ENCODE results near the gene EVL. TPM values are rescaled to one million over a fixed set of nuclear protein-coding genes. Genes with fewer than 3 reads are reported as not detected.
A peak's percentile ranks its signal among the peaks of the same experiment; 100 is the strongest.
"Not testable (repeated sequence)": the region's sequence is repeated elsewhere in the genome, so short reads cannot be mapped to it uniquely, and the experiment has no call there.

The EVL gene
- total RNA-seq, 4 donors from 2014 or later = 24.2 to 40.1 (median 29.8) TPM

DNA sequence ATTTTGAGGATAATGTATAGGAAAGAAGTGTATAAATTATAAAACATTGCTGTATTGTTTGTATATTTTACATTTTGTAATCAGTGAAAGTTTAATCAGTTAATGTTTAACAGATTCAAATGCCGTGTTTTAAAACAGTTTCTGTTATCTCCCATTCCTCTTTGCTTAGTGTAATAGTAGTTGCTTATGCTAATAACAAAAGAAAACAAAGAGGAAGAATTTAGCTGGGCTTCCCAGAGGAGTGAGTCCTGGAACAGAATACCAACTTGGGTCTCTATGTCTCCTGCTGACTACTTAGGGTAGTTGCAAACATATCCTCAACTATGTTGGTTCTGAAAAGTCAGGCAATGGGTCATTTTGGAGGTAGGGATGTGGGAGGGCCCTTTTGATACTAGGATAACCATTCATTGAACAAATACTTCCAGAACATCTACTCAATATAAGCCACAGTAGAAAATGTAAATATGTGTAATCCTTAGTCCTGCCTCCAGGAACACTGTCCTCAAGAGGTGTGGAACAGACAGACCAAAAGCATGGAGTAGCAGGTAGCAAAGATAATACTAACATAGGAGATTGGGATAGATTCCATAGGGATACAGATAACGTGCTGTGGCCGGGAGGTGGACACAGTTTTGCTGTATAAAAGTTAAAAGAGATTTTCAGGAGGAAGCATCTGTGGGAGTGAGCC lies 36.1 kb upstream of the EVL start:
- 90% methylated on average over 3 of the region's 3 CpGs for WGBS, 2 donors
- Histone ChIP-seq H3K4me1 (peaks cover 21 to 23% of the 10 kb centered on the region in 2 donors), H3K27ac (no peak overlapping the region), H3K9me3 (no peaks in the 10 kb centered on the region), H3K36me3 (no peaks in the 10 kb centered on the region), H3K4me3 (replicated peaks in 1 of 3) (no peak overlapping the region), H3K27me3 (no peaks in the 10 kb centered on the region)
- no peak for DNase-seq
- intact Hi-C loops (cut with DNase I) = no loop called here
- TF ChIP-seq, protein P1, sequence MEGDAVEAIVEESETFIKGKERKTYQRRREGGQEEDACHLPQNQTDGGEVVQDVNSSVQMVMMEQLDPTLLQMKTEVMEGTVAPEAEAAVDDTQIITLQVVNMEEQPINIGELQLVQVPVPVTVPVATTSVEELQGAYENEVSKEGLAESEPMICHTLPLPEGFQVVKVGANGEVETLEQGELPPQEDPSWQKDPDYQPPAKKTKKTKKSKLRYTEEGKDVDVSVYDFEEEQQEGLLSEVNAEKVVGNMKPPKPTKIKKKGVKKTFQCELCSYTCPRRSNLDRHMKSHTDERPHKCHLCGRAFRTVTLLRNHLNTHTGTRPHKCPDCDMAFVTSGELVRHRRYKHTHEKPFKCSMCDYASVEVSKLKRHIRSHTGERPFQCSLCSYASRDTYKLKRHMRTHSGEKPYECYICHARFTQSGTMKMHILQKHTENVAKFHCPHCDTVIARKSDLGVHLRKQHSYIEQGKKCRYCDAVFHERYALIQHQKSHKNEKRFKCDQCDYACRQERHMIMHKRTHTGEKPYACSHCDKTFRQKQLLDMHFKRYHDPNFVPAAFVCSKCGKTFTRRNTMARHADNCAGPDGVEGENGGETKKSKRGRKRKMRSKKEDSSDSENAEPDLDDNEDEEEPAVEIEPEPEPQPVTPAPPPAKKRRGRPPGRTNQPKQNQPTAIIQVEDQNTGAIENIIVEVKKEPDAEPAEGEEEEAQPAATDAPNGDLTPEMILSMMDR (IDR thresholded peaks at IDR 0.05) = no peak
- no peak for TF ChIP-seq POLR2A (IDR thresholded peaks at IDR 0.05)

- H3K36me3 ChIP-seq; H3K27me3 ChIP-seq; H3K4me3 ChIP-seq (replicated peaks in 1 of 3); intact Hi-C loops (cut with DNase I); H3K9me3 ChIP-seq; DNase-seq; H3K27ac ChIP-seq: not testable (repeated sequence)
- 95 to 98% methylated on average over 13 of the region's 13 CpGs for WGBS, 2 donors
- H3K4me1 ChIP-seq = peaks cover 21 to 23% of the 10 kb centered on the region in 2 donors
These were observed 35.2 kb upstream of the EVL start for GRCh38 chr14:100030006-100030405.

DNA sequence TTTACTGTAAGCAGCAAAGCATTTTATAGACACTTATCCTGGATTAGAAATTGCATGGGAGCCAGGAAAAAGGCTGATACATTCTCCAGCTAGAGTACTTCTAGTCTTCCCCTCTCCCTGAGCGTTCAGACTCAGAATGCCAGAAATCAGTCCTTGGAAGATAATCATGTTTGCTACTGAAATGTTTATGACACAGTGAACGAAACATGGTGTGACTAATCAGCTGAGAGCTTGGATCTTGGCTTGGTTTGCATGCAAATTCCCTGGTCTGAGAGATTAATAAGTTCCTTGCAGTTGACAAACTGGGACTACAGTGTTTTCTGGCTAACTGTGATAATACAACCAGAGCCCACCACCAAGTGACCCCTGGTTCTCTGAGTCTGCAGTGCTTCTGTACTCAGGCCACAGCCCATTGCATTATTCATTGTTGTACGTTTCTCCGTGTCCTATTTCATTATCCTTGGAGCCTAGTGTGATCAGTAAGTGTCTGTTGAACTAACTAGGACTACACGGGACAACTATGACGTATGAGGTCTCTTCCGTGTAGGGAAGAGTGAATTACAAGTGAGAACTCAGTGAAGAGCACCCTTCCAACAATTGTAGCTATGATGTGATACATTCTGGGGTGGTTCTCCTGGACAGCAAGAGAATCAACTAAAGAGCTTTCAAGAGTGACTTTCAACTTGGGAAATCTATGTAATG lies 34.6 kb upstream of the EVL start:
- Histone ChIP-seq H3K4me1 (peaks cover 21 to 23% of the 10 kb centered on the region in 2 donors), H3K36me3 (no peaks in the 10 kb centered on the region), H3K27ac (peak overlapping the region in 1 of 3 donors; percentile 31), H3K4me3 (replicated peaks in 1 of 3) (no peak overlapping the region), H3K27me3 (no peaks in the 10 kb centered on the region), H3K9me3 (no peaks in the 10 kb centered on the region)
- intact Hi-C loops (cut with DNase I) = no loop called here
- TF ChIP-seq, protein P1 (IDR thresholded peaks at IDR 0.05) = no peak
- no peak for TF ChIP-seq POLR2A (IDR thresholded peaks at IDR 0.05)
- no peak for DNase-seq
- 81 to 85% methylated on average over 7 of the region's 7 CpGs for WGBS, 2 donors

- TF ChIP-seq POLR2A (IDR thresholded peaks at IDR 0.05) = no peak
- TF ChIP-seq, protein P1 (IDR thresholded peaks at IDR 0.05) = no peak
- Histone ChIP-seq H3K27me3 (no peaks in the 10 kb centered on the region), H3K27ac (peak overlapping the region; percentile 31 to 37 (median 33)), H3K4me1 (peaks cover 21 to 23% of the 10 kb centered on the region in 2 donors), H3K4me3 (replicated peaks in 1 of 3) (no peak overlapping the region), H3K9me3 (no peaks in the 10 kb centered on the region), H3K36me3 (no peaks in the 10 kb centered on the region)
- 47 to 49% methylated on average over 7 of the region's 7 CpGs for WGBS, 2 donors
- peak; percentile 42 to 53 for DNase-seq
- intact Hi-C loops (cut with DNase I) = no loop called here
These were observed 33.5 kb upstream of the EVL start for GRCh38 chr14:100031506-100032281.

DNA sequence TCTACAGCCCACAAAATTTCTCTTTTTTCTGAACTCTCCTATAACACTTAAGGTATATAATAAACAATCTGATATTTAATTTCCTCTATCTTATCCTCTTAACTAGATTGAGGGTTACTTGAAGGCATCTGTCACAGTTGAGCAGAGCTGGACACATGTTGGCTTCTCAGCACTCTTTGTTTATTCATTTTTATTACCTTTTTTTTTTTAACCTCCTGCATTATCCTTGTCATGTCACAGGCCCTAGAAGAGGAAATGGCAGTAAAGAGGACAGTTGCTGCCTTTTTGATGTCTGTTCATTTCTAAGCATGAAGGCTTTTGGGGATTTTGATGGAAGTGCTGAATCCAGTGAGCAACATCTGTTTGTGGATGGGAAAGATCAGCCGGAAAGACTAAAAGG lies 32.5 kb upstream of the EVL start:
- Histone ChIP-seq H3K4me3 (replicated peaks in 1 of 3) (no peak overlapping the region), H3K27me3 (no peaks in the 10 kb centered on the region), H3K9me3 (no peaks in the 10 kb centered on the region), H3K36me3 (no peaks in the 10 kb centered on the region), H3K27ac (no peak overlapping the region), H3K4me1 (peaks cover 21 to 23% of the 10 kb centered on the region in 2 donors)
- intact Hi-C loops (cut with DNase I) = no loop called here
- TF ChIP-seq, protein P1 (IDR thresholded peaks at IDR 0.05) = no peak
- DNase-seq = no peak
- 95 to 100% methylated on average over 1 of the region's 1 CpG for WGBS, 2 donors
